Stomach (tissue), 4 donors: ENCODE measurements around the gene ZNF275.

Source experiments
- POLR2A ChIP-seq, 4 donors: fragments of 450-650 bp; IDR thresholded peaks; one replicate each; pipeline ENCODE4 v1.6.1; 2016; ENCODE audit warnings: antibody characterized with exemption in 4 of 4, control low read depth in 2 of 4, mild to moderate bottlenecking in 1 of 4, moderate library complexity in 1 of 4
- TF ChIP-seq, protein P1 (sequence below), 7 experiments: fragments of 450-650 bp in 4 of 7; fragments of 200-600 bp in 3 of 7; sonication (generic) in 3 of 7; IDR thresholded peaks; one replicate each; pipeline ENCODE4 v1.5.1; 2016 to 2019; ENCODE audit warnings: antibody characterized with exemption in 7 of 7, control low read depth in 2 of 7, mild to moderate bottlenecking in 1 of 7

DNA sequence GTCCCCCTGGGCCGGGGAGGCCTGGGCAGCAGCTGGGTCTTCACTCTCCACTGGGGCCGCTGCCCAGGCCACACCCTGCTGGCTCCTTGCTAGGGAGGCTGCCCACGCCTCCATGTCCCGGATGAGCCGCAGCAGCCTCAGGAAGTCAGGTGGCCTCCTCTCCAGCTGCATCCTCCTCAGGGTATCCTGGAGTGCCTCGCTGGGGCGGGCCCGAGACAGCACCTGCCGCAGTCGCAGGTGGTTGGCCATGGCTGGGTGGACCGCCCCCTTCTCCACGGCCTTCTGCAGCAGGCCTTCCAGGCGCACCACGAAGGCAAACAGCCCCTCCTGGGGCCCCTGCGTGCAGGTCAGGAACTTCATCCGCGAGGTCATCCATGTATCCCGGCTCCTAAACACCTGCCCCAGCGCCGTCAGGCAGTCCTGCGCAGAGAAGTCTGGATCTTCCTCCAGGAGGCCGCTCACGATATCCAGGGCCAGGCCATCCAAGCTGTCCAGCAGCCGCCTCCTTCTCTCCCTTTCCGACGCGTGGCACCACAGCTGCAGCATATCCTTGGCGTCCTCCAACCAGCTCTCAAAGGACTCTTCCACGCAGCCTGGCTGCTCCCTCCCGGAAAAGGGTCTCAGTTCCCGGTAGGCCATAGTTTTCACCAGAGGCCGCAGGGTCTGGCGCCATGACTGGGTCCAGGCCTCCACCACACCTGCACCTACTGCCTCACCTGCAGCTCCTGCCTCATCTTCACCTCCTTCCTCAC is 14.5 kb upstream of the ZNF275 start:
- TF ChIP-seq POLR2A (IDR thresholded peaks at IDR 0.05), result no peak
- TF ChIP-seq, protein P1, sequence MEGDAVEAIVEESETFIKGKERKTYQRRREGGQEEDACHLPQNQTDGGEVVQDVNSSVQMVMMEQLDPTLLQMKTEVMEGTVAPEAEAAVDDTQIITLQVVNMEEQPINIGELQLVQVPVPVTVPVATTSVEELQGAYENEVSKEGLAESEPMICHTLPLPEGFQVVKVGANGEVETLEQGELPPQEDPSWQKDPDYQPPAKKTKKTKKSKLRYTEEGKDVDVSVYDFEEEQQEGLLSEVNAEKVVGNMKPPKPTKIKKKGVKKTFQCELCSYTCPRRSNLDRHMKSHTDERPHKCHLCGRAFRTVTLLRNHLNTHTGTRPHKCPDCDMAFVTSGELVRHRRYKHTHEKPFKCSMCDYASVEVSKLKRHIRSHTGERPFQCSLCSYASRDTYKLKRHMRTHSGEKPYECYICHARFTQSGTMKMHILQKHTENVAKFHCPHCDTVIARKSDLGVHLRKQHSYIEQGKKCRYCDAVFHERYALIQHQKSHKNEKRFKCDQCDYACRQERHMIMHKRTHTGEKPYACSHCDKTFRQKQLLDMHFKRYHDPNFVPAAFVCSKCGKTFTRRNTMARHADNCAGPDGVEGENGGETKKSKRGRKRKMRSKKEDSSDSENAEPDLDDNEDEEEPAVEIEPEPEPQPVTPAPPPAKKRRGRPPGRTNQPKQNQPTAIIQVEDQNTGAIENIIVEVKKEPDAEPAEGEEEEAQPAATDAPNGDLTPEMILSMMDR (IDR thresholded peaks at IDR 0.05), result no peak
